GM12892 (cell line): ENCODE data around the gene SLC22A25. TPM values are rescaled to one million over a fixed set of nuclear protein-coding genes. Genes with fewer than 3 reads are reported as not detected.
"Not testable (repeated sequence)": the region's sequence is repeated elsewhere in the genome, so short reads cannot be mapped to it uniquely, and the experiment has no call there.

Experiments
- DNase-seq: peaks from one replicate; pipeline ENCODE4 v3.0.0; 2011; ENCODE audit not compliant: insufficient read length
- FAIRE-seq: peaks from 2 replicates; lab custom pipeline; 2011; peaks lifted over from hg19 to GRCh38; lab: Jason Lieb, UNC
- POLR2A ChIP-seq: IDR thresholded peaks from 2 replicates; pipeline ENCODE4 v1.6.1; 2011; ENCODE audit warnings: low read depth, low read length, control low read depth
- POLR2AphosphoS5 ChIP-seq: IDR thresholded peaks from 2 replicates; pipeline ENCODE4 v1.6.1; 2011; ENCODE audit warnings: low read depth, low read length, control low read depth
- TAF1 ChIP-seq: IDR thresholded peaks from 2 replicates; pipeline ENCODE4 v1.6.1; 2011; ENCODE audit warnings: low read depth, mild to moderate bottlenecking, control low read depth, low read length, borderline replicate concordance
- polyA plus RNA-seq: library from polyadenylated mRNA; unstranded; fragments of >200 nt; gene quantifications from one replicate; pipeline ENCODE4 v1.2.1, GENCODE V29; 2012; ENCODE audit warnings: missing spikeins, inconsistent platforms; ENCODE audit not compliant: missing spikeins

Gene SLC22A25
- polyA plus RNA-seq: not detected

GRCh38 chr11:63243533-63243932 lies at the start of gene SLC22A25:
SLC22A25 (minus strand) TSS chr11:63243599; CDS start chr11:63229652, 13,947 bp downstream.
- FAIRE-seq (no peak), DNase-seq (no peak)
- TF ChIP-seq POLR2AphosphoS5 (no peak), TAF1 (no peak), POLR2A (no peak)

GRCh38 chr11:63290285-63290684 lies 46.9 kb upstream of the SLC22A25 start:
- TF ChIP-seq POLR2AphosphoS5 (no peak), POLR2A (no peak), TAF1 (no peak)
- no peak for FAIRE-seq
- DNase-seq: no peak

- no peak for FAIRE-seq
- no peak for DNase-seq
- TF ChIP-seq TAF1 (no peak), POLR2A (no peak), POLR2AphosphoS5 (no peak)
Observed at GRCh38 chr11:63289658-63290057, 46.3 kb upstream of the SLC22A25 start.

GRCh38 chr11:63282579-63282978 lies 39.2 kb upstream of the SLC22A25 start:
- TF ChIP-seq POLR2A (no peak), TAF1 (no peak), POLR2AphosphoS5 (no peak)
- FAIRE-seq: no peak
- no peak for DNase-seq

GRCh38 chr11:63280920-63281319 lies 37.5 kb upstream of the SLC22A25 start:
- no peak for FAIRE-seq
- no peak for DNase-seq
- TF ChIP-seq TAF1 (no peak), POLR2AphosphoS5 (no peak), POLR2A (no peak)

- DNase-seq (no peak), FAIRE-seq (no peak)
- TF ChIP-seq TAF1 (no peak), POLR2AphosphoS5 (no peak), POLR2A (no peak)
Observed at GRCh38 chr11:63277345-63277943, 34.0 kb upstream of the SLC22A25 start.

GRCh38 chr11:63274776-63275175 lies 31.4 kb upstream of the SLC22A25 start:
- TF ChIP-seq POLR2AphosphoS5 (no peak), TAF1 (no peak), POLR2A (no peak)
- no peak for DNase-seq
- no peak for FAIRE-seq

- FAIRE-seq (no peak), DNase-seq (no peak)
- no peak for TF ChIP-seq POLR2AphosphoS5
- no peak for TF ChIP-seq POLR2A
- no peak for TF ChIP-seq TAF1
Observed at GRCh38 chr11:63273685-63274084, 30.3 kb upstream of the SLC22A25 start.

- DNase-seq (no peak), FAIRE-seq (no peak)
- no peak for TF ChIP-seq TAF1
- TF ChIP-seq POLR2AphosphoS5: no peak
- TF ChIP-seq POLR2A: no peak
Observed at GRCh38 chr11:63262547-63262946, 19.1 kb upstream of the SLC22A25 start.

GRCh38 chr11:63251312-63251711 lies 7.9 kb upstream of the SLC22A25 start:
- no peak for FAIRE-seq
- DNase-seq: no peak
- no peak for TF ChIP-seq TAF1
- TF ChIP-seq POLR2A: no peak
- no peak for TF ChIP-seq POLR2AphosphoS5

GRCh38 chr11:63250162-63251050 lies 7.0 kb upstream of the SLC22A25 start:
- FAIRE-seq (no peak), DNase-seq (no peak)
- no peak for TF ChIP-seq POLR2A
- TF ChIP-seq POLR2AphosphoS5: no peak
- TF ChIP-seq TAF1: no peak

- FAIRE-seq: no peak
- DNase-seq: no peak
- no peak for TF ChIP-seq POLR2A
- TF ChIP-seq POLR2AphosphoS5: no peak
- TF ChIP-seq TAF1: no peak
Observed at GRCh38 chr11:63248966-63249365, 5.6 kb upstream of the SLC22A25 start.

- not testable (repeated sequence) for FAIRE-seq, DNase-seq
Observed at GRCh38 chr11:63247237-63248002, 4.0 kb upstream of the SLC22A25 start.
